SK-N-SH treated with all-trans-retinoic acid at 6 μM for 48 hours (cell line): ENCODE data around the gene DIP2C.

Experiments
- ATAC-seq: fragments of 200-7000 bp; cut with Tn5 transposase; 3 replicates; pipeline ENCODE4 v1.9.1; 2020; ENCODE audit warnings: mild to moderate bottlenecking, moderate library complexity
- ARNTL ChIP-seq: fragments of 450-650 bp; formaldehyde crosslinking; IDR thresholded peaks from 2 replicates; pipeline ENCODE4 v1.5.0; 2020; ENCODE audit warnings: low read depth, mild to moderate bottlenecking, moderate library complexity, borderline replicate concordance
- BACH2 ChIP-seq: fragments of 250-450 bp; sonication (Bioruptor Pico); IDR thresholded peaks from 2 replicates; pipeline ENCODE4 v1.9.0; 2021; ENCODE audit warnings: mild to moderate bottlenecking, borderline replicate concordance
- CREB5 ChIP-seq: fragments of 250-450 bp; sonication (Bioruptor Pico); IDR thresholded peaks from 2 replicates; pipeline ENCODE4 v1.5.1; 2020; ENCODE audit warnings: low read depth, mild to moderate bottlenecking, moderate library complexity
- ESRRG ChIP-seq: fragments of 250-450 bp; sonication (Bioruptor Pico); IDR thresholded peaks from 2 replicates; pipeline ENCODE4 v1.6.1; 2021; ENCODE audit warnings: mild to moderate bottlenecking
- ISL1 ChIP-seq: fragments of 250-450 bp; sonication (Bioruptor Pico); IDR thresholded peaks from 2 replicates; pipeline ENCODE4 v2.1.2; 2022; ENCODE audit warnings: mild to moderate bottlenecking, moderate library complexity
- OSR1 ChIP-seq: fragments of 250-450 bp; sonication (Bioruptor Pico); IDR thresholded peaks from 2 replicates; pipeline ENCODE4 v1.8.0; 2022; ENCODE audit warnings: moderate library complexity, mild to moderate bottlenecking, inconsistent platforms
- PATZ1 ChIP-seq: fragments of 250-450 bp; sonication (Bioruptor Pico); IDR thresholded peaks from 2 replicates; pipeline ENCODE4 v1.8.0; 2020; ENCODE audit warnings: mild to moderate bottlenecking, moderate library complexity, borderline replicate concordance
- POU6F1 ChIP-seq: fragments of 250-450 bp; sonication (Bioruptor Pico); IDR thresholded peaks from 2 replicates; pipeline ENCODE4 v1.8.0; 2021; ENCODE audit warnings: low read depth, mild to moderate bottlenecking, moderate library complexity, borderline replicate concordance
- PPARA ChIP-seq: fragments of 250-450 bp; sonication (Bioruptor Pico); IDR thresholded peaks from 2 replicates; pipeline ENCODE4 v1.5.0; 2020; ENCODE audit warnings: mild to moderate bottlenecking, borderline replicate concordance
- RARB ChIP-seq: fragments of 250-450 bp; sonication (Bioruptor Pico); IDR thresholded peaks from 2 replicates; pipeline ENCODE4 v1.8.0; 2021; ENCODE audit warnings: mild to moderate bottlenecking, moderate library complexity
- SNAI2 ChIP-seq: fragments of 250-450 bp; sonication (Bioruptor Pico); IDR thresholded peaks from 2 replicates; pipeline ENCODE4 v1.5.0; 2020; ENCODE audit warnings: mild to moderate bottlenecking, moderate library complexity
- TCF4 ChIP-seq: fragments of 250-450 bp; sonication (Bioruptor Pico); IDR thresholded peaks from 2 replicates; pipeline ENCODE4 v1.8.0; 2021; ENCODE audit warnings: mild to moderate bottlenecking, moderate library complexity, borderline replicate concordance
- TOX ChIP-seq: fragments of 250-450 bp; sonication (Bioruptor Pico); IDR thresholded peaks from 2 replicates; pipeline ENCODE4 v1.8.0; 2021; ENCODE audit warnings: mild to moderate bottlenecking, moderate library complexity, borderline replicate concordance
- TSHZ2 ChIP-seq: fragments of 250-450 bp; sonication (Bioruptor Pico); IDR thresholded peaks from 2 replicates; pipeline ENCODE4 v1.5.0; 2020; ENCODE audit warnings: mild to moderate bottlenecking, moderate library complexity
- ZC3H10 ChIP-seq: fragments of 250-450 bp; sonication (Bioruptor Pico); IDR thresholded peaks from 2 replicates; pipeline ENCODE4 v1.5.1; 2021; ENCODE audit warnings: mild to moderate bottlenecking, moderate library complexity
- ZFP3 ChIP-seq: fragments of 250-450 bp; sonication (Bioruptor Pico); IDR thresholded peaks from 2 replicates; pipeline ENCODE4 v1.5.0; 2020; ENCODE audit warnings: mild to moderate bottlenecking, moderate library complexity
- ZFP30 ChIP-seq: fragments of 450-650 bp; formaldehyde crosslinking; IDR thresholded peaks from 2 replicates; pipeline ENCODE4 v1.5.0; 2022; ENCODE audit warnings: mild to moderate bottlenecking, moderate library complexity
- ZNF565 ChIP-seq: fragments of 450-650 bp; formaldehyde crosslinking; conservative IDR thresholded peaks from 2 replicates; pipeline ENCODE4 v1.5.0; 2020; ENCODE audit warnings: low read depth, mild to moderate bottlenecking, moderate library complexity
- ZNF70 ChIP-seq: fragments of 450-650 bp; formaldehyde crosslinking; IDR thresholded peaks from 2 replicates; pipeline ENCODE4 v1.5.0; 2020; ENCODE audit warnings: mild to moderate bottlenecking, moderate library complexity
- ZNF8 ChIP-seq: fragments of 450-650 bp; formaldehyde crosslinking; IDR thresholded peaks from 2 replicates; pipeline ENCODE4 v1.5.0; 2020; ENCODE audit warnings: mild to moderate bottlenecking, moderate library complexity

DIP2C gene

GRCh38 chr10:546451-546850 lies 143.0 kb downstream of the DIP2C start (continued):
- TF ChIP-seq CREB5 (CRISPR knock-in tag): no peak
- TF ChIP-seq ISL1 (CRISPR knock-in tag): no peak
- no peak for TF ChIP-seq ARNTL (CRISPR knock-in tag)
- no peak for TF ChIP-seq ZNF565 (CRISPR knock-in tag)
- no peak for TF ChIP-seq ZFP3
- TF ChIP-seq PATZ1 (CRISPR knock-in tag): no peak
- TF ChIP-seq ZNF70 (CRISPR knock-in tag): no peak
- TF ChIP-seq RARB (CRISPR knock-in tag): no peak
- TF ChIP-seq TOX (CRISPR knock-in tag): no peak

- ATAC-seq: no peak
- no peak for TF ChIP-seq ZFP30 (CRISPR knock-in tag)
- TF ChIP-seq TOX (CRISPR knock-in tag): no peak
- no peak for TF ChIP-seq BACH2 (CRISPR knock-in tag)
- no peak for TF ChIP-seq TCF4 (CRISPR knock-in tag)
- TF ChIP-seq CREB5 (CRISPR knock-in tag): no peak
- TF ChIP-seq ZNF565 (CRISPR knock-in tag): no peak
- TF ChIP-seq ESRRG (CRISPR knock-in tag): no peak
- no peak for TF ChIP-seq ARNTL (CRISPR knock-in tag)
- no peak for TF ChIP-seq POU6F1 (CRISPR knock-in tag)
- TF ChIP-seq ZNF8: no peak
- no peak for TF ChIP-seq OSR1
- no peak for TF ChIP-seq PPARA (CRISPR knock-in tag)
- no peak for TF ChIP-seq ISL1 (CRISPR knock-in tag)
- no peak for TF ChIP-seq ZNF70 (CRISPR knock-in tag)
- TF ChIP-seq RARB (CRISPR knock-in tag): no peak
- TF ChIP-seq ZC3H10: no peak
- TF ChIP-seq TSHZ2 (CRISPR knock-in tag): no peak
- no peak for TF ChIP-seq PATZ1 (CRISPR knock-in tag)
- TF ChIP-seq SNAI2 (CRISPR knock-in tag): no peak
These were observed 145.3 kb downstream of the DIP2C start for GRCh38 chr10:543862-544822.
